PC-9 (cell line): ENCODE measurements around the gene GRIN2D. TPM values are rescaled to one million over a fixed set of nuclear protein-coding genes. Genes with fewer than 3 reads are reported as not detected.

ENCODE experiments used
- BruUV-seq: library from RNA; stranded (reverse); fragments of 400-500 nt; replicated peaks from 2 replicates; lab custom pipeline; 2021; lab: Mats Ljungman, UMichigan
- CTCF ChIA-PET: fragments of 300-600 bp; sonication (Branson Sonifier 250); formaldehyde crosslinking; loops from one replicate; lab custom pipeline; 2022; ENCODE audit warnings: antibody characterized with exemption; lab: Charles Lee
- POLR2A ChIA-PET: fragments of 300-600 bp; sonication (Branson Sonifier 250); formaldehyde crosslinking; loops from one replicate; lab custom pipeline; 2022; ENCODE audit warnings: antibody characterized with exemption; ENCODE audit not compliant: unreplicated experiment; lab: Charles Lee
- DNase-seq, 2 experiments: peaks; one replicate each; pipeline versions ENCODE4 v3.0.0 to v3.0.0-alpha.2; 2015 to 2022; ENCODE audit warnings: mixed read lengths in 1 of 2
- H2AFZ ChIP-seq: fragments of 200-600 bp; sonication (generic); 2 replicates; pipeline ENCODE4 v1.8.1; 2017; ENCODE audit warnings: antibody characterized with exemption
- H3F3A ChIP-seq: fragments of 200-600 bp; sonication (generic); 2 replicates; pipeline ENCODE4 v1.8.1; 2017; ENCODE audit warnings: antibody characterized with exemption, mild to moderate bottlenecking, low read depth; ENCODE audit not compliant: insufficient read depth
- H3K27ac ChIP-seq: fragments of 200-600 bp; sonication (generic); 2 replicates; pipeline ENCODE4 v1.6.1; 2016; ENCODE audit warnings: mixed run types
- H3K27me3 ChIP-seq: fragments of 200-600 bp; sonication (generic); 2 replicates; pipeline ENCODE4 v1.6.1; 2016; ENCODE audit warnings: low read depth, mixed run types; ENCODE audit not compliant: insufficient read depth
- H3K36me3 ChIP-seq: fragments of 200-600 bp; sonication (generic); 2 replicates; pipeline ENCODE4 v1.6.1; 2016; ENCODE audit warnings: low read depth, mixed run types
- H3K4me1 ChIP-seq: fragments of 200-600 bp; sonication (generic); replicated peaks from 2 replicates; pipeline ENCODE4 v1.6.1; 2016; ENCODE audit warnings: mixed run types; ENCODE audit not compliant: insufficient read depth
- H3K4me2 ChIP-seq: fragments of 200-600 bp; sonication (generic); 2 replicates; pipeline ENCODE4 v1.6.1; 2017; ENCODE audit warnings: mixed run types
- H3K4me3 ChIP-seq: fragments of 200-600 bp; sonication (generic); 2 replicates; pipeline ENCODE4 v1.6.1; 2016; ENCODE audit warnings: mixed run types
- H3K79me2 ChIP-seq: fragments of 200-600 bp; sonication (generic); 2 replicates; pipeline ENCODE4 v1.6.1; 2017; ENCODE audit warnings: low read depth, mixed run types
- H3K9me2 ChIP-seq: fragments of 200-600 bp; sonication (generic); 2 replicates; pipeline ENCODE4 v1.8.1; 2017; ENCODE audit warnings: mild to moderate bottlenecking; ENCODE audit not compliant: insufficient read depth
- H3K9me3 ChIP-seq: fragments of 200-600 bp; sonication (generic); 2 replicates; pipeline ENCODE4 v1.8.1; 2016; ENCODE audit warnings: low read depth; ENCODE audit not compliant: insufficient read depth
- H4K20me1 ChIP-seq: fragments of 200-600 bp; sonication (generic); 2 replicates; pipeline ENCODE4 v1.8.1; 2017; ENCODE audit not compliant: insufficient read depth
- EZH2 ChIP-seq: fragments of 200-600 bp; sonication (generic); IDR thresholded peaks from 2 replicates; pipeline ENCODE4 v1.8.0; 2017; ENCODE audit warnings: antibody characterized with exemption, low read depth
- intact Hi-C: fragments of 100-400 bp; cut with micrococcal nuclease; formaldehyde crosslinking; loops from one replicate; pipeline ENCODE4 v1.10.0; 2022; ENCODE audit not compliant: unreplicated experiment
- total RNA-seq: library from RNA; stranded (reverse); gene quantifications from 2 replicates; pipeline ENCODE4 v1.2.3, GENCODE V29; 2021
- TF ChIP-seq, protein P1 (sequence below): fragments of 200-600 bp; sonication (generic); conservative IDR thresholded peaks from 2 replicates; pipeline ENCODE4 v1.6.1; 2017; ENCODE audit warnings: mixed run types, antibody characterized with exemption, mild to moderate bottlenecking, moderate library complexity

The GRIN2D gene
- total RNA-seq, 1 experiment from 2014 or later = 3.8 TPM

DNA sequence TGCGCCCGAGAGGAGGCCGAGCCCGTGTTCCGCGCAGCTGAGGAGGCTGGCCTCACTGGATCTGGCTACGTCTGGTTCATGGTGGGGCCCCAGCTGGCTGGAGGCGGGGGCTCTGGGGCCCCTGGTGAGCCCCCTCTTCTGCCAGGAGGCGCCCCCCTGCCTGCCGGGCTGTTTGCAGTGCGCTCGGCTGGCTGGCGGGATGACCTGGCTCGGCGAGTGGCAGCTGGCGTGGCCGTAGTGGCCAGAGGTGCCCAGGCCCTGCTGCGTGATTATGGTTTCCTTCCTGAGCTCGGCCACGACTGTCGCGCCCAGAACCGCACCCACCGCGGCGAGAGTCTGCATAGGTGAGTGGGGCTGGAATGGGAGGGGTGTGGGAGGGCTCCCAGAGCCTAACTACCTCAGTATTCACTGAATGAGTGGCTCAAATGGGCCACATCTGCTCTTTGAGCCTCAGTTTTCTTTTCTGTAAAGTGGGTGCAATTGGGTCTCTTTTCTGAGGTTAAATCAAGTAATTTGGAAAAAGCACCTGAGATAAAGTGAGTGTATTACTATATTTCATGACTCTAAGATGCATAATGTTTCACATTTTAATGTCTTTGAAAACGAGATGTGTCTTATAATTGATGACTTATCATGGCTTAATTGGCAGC is 11.7 kb downstream of the GRIN2D start:
- no peak for TF ChIP-seq EZH2
- TF ChIP-seq, protein P1, sequence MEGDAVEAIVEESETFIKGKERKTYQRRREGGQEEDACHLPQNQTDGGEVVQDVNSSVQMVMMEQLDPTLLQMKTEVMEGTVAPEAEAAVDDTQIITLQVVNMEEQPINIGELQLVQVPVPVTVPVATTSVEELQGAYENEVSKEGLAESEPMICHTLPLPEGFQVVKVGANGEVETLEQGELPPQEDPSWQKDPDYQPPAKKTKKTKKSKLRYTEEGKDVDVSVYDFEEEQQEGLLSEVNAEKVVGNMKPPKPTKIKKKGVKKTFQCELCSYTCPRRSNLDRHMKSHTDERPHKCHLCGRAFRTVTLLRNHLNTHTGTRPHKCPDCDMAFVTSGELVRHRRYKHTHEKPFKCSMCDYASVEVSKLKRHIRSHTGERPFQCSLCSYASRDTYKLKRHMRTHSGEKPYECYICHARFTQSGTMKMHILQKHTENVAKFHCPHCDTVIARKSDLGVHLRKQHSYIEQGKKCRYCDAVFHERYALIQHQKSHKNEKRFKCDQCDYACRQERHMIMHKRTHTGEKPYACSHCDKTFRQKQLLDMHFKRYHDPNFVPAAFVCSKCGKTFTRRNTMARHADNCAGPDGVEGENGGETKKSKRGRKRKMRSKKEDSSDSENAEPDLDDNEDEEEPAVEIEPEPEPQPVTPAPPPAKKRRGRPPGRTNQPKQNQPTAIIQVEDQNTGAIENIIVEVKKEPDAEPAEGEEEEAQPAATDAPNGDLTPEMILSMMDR = no peak
- POLR2A ChIA-PET = no interaction called here
- no peak overlapping the region; the same call in 1 of the 2 replicates for H3K4me2 ChIP-seq
- intact Hi-C loops = no loop called here
- H3K36me3 ChIP-seq = no peaks in the 10 kb centered on the region
- peaks cover 17% of the 10 kb centered on the region; the same call in 1 of the 2 replicates for H3F3A ChIP-seq
- H3K4me1 ChIP-seq = peaks cover 15% of the 10 kb centered on the region
- H3K9me2 ChIP-seq = no peaks in the 10 kb centered on the region
- H4K20me1 ChIP-seq = peaks cover 61% of the 10 kb centered on the region
- CTCF ChIA-PET = no interaction called here
- no peak overlapping the region for H2AFZ ChIP-seq
- no peak overlapping the region for H3K4me3 ChIP-seq
- no peaks in the 10 kb centered on the region for H3K27me3 ChIP-seq
- no TSS peak for BruUV-seq
- DNase-seq = no peak
- no peak overlapping the region for H3K27ac ChIP-seq
- H3K79me2 ChIP-seq = peaks cover 87% of the 10 kb centered on the region
- H3K9me3 ChIP-seq = no peaks in the 10 kb centered on the region

DNA sequence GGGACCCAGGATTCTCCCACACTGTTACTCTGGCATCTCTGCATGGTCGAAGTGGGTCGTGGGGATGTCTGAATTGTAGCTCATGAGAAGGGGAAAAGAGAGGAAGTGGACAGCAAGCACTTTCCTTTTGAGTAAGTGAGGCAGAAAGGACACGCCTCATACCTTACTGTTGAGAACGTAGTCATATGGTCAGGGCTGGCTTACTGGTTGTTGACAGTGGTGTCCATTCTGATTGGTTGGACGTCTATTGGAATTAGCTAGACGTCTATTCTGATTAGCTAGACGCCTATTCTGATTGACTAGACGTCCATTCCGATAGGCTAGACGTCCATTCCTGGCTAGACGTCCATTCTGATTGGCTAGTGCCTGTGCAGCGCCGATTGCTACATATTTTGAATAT is 12.4 kb downstream of the GRIN2D start:
- Histone ChIP-seq H3K9me2 (no peaks in the 10 kb centered on the region), H3K79me2 (peaks cover 80% of the 10 kb centered on the region), H3K27me3 (no peaks in the 10 kb centered on the region), H3K36me3 (no peaks in the 10 kb centered on the region), H3K27ac (no peak overlapping the region), H3K4me3 (no peak overlapping the region), H3K4me2 (no peak overlapping the region; the same call in 1 of the 2 replicates), H3K9me3 (no peaks in the 10 kb centered on the region), H3K4me1 (peaks cover 9% of the 10 kb centered on the region), H2AFZ (no peak overlapping the region), H3F3A (peaks cover 10% of the 10 kb centered on the region; the same call in 1 of the 2 replicates), H4K20me1 (peaks cover 54% of the 10 kb centered on the region)
- TF ChIP-seq, protein P1 = no peak
- no peak for TF ChIP-seq EZH2
- CTCF ChIA-PET = no interaction called here
- POLR2A ChIA-PET = no interaction called here
- intact Hi-C loops = no loop called here
- peak in 1 of 2 experiments; percentile 51 for DNase-seq
- no TSS peak for BruUV-seq

DNA sequence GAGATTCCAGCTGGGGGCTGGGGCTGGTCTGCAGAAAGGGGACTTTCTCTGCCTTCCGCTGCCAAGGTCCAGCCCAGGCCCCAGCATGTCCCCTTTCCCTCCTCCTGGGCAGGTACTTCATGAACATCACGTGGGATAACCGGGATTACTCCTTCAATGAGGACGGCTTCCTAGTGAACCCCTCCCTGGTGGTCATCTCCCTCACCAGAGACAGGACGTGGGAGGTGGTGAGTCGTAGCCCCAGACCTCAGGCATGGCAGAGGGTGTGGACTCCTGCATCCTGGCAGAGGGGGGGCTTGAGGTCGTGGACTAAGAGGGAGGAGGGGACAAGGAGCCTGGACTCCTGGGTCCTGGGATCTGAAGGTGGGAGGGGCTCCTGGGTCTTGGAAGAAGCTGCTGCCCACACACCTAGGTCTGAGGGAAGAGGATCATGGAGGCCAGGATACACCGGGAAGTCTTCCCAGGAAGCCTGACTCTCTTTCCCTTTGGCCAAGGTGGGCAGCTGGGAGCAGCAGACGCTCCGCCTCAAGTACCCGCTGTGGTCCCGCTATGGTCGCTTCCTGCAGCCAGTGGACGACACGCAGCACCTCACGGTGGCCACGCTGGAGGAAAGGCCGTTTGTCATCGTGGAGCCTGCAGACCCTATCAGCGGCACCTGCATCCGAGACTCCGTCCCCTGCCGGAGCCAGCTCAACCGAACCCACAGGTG is 20.6 kb downstream of the GRIN2D start:
- peaks cover 7% of the 10 kb centered on the region; the same call in 1 of the 2 replicates for H3K4me1 ChIP-seq
- peaks cover 38% of the 10 kb centered on the region for H3F3A ChIP-seq
- no peaks in the 10 kb centered on the region for H3K9me2 ChIP-seq
- TF ChIP-seq, protein P1 = no peak
- TF ChIP-seq EZH2 = no peak
- no peak overlapping the region for H3K4me2 ChIP-seq
- H2AFZ ChIP-seq = no peak overlapping the region
- ChIA-PET CTCF (interaction anchor here (0.6 to 0.7 kb wide), 3 partner anchors 21 to 158 kb away, joined by 5 to 7 read pairs (median 6); partner anchors contain the start of genes CARD8 and GRIN2D), POLR2A (no interaction called here)
- H3K4me3 ChIP-seq = no peak overlapping the region
- H3K27ac ChIP-seq = no peak overlapping the region
- intact Hi-C loops = no loop called here
- peak in 1 of 2 experiments; percentile 56 for DNase-seq
- H3K9me3 ChIP-seq = no peaks in the 10 kb centered on the region
- peaks cover 26% of the 10 kb centered on the region for H3K36me3 ChIP-seq
- no peaks in the 10 kb centered on the region for H3K27me3 ChIP-seq
- no TSS peak for BruUV-seq
- peaks cover 26% of the 10 kb centered on the region for H3K79me2 ChIP-seq
- H4K20me1 ChIP-seq = peaks cover 41% of the 10 kb centered on the region
